Activated naive CD8-positive, alpha-beta T cell treated with anti-CD3 and anti-CD28 coated beads, Interleukin-2, amount 10 ng/mL, durations not matched to agents 7 days and 5 days (primary cell): ENCODE data around the gene KRTAP10-2. TPM values are rescaled to one million over a fixed set of nuclear protein-coding genes. Genes with fewer than 3 reads are reported as not detected.

Experiments
- ATAC-seq: fragments of 150-1000 bp; cut with Tn5 transposase; one replicate; pipeline ENCODE4 v1.10.0; 2021; ENCODE audit warnings: low read depth, moderate library complexity
- POLR2A ChIA-PET: fragments of 350-600 bp; sonication (Branson Sonifier 250); formaldehyde crosslinking; loops from one replicate; lab custom pipeline; 2021; ENCODE audit warnings: antibody characterized with exemption; lab: Charles Lee
- DNase-seq: peaks from one replicate; pipeline ENCODE4 v3.0.0; 2021
- H3K27ac Mint-ChIP-seq: one replicate; pipeline ENCODE4 v1.8.0; 2022; ENCODE audit warnings: mild to moderate bottlenecking, mixed read lengths
- H3K27me3 Mint-ChIP-seq: one replicate; pipeline ENCODE4 v1.8.0; 2022; ENCODE audit warnings: mild to moderate bottlenecking, moderate library complexity, mixed read lengths
- H3K36me3 Mint-ChIP-seq: one replicate; pipeline ENCODE4 v1.8.0; 2021; ENCODE audit warnings: mild to moderate bottlenecking, mixed read lengths
- H3K4me1 Mint-ChIP-seq: one replicate; pipeline ENCODE4 v1.8.0; 2021; ENCODE audit warnings: mixed read lengths
- H3K4me3 Mint-ChIP-seq: one replicate; pipeline ENCODE4 v1.8.0; 2022; ENCODE audit warnings: mild to moderate bottlenecking, moderate library complexity, mixed read lengths
- H3K9me3 Mint-ChIP-seq: one replicate; pipeline ENCODE4 v1.8.0; 2021; ENCODE audit warnings: mixed read lengths
- total RNA-seq, 2 experiments: library from RNA; stranded (reverse); gene quantifications; one replicate each; pipeline ENCODE4 v1.2.3, GENCODE V29; 2021

Gene KRTAP10-2
- total RNA-seq, 2 experiments from 2014 or later, result not detected

- no peak for DNase-seq
- no peaks in the 10 kb centered on the region for H3K4me1 Mint-ChIP-seq
- peaks cover 2% of the 10 kb centered on the region for H3K27me3 Mint-ChIP-seq
- H3K4me3 Mint-ChIP-seq, result no peak overlapping the region
- no peak for ATAC-seq
- no peaks in the 10 kb centered on the region for H3K36me3 Mint-ChIP-seq
- POLR2A ChIA-PET, result no interaction called here
- no peak overlapping the region for H3K27ac Mint-ChIP-seq
- no peaks in the 10 kb centered on the region for H3K9me3 Mint-ChIP-seq
Observed at GRCh38 chr21:44527156-44527982, 23.9 kb downstream of the KRTAP10-2 start.

GRCh38 chr21:44526096-44526997, 25.0 kb downstream of the KRTAP10-2 start:
- H3K27me3 Mint-ChIP-seq, result no peaks in the 10 kb centered on the region
- H3K4me1 Mint-ChIP-seq, result no peaks in the 10 kb centered on the region
- no peak overlapping the region for H3K4me3 Mint-ChIP-seq
- no peaks in the 10 kb centered on the region for H3K36me3 Mint-ChIP-seq
- H3K9me3 Mint-ChIP-seq, result no peaks in the 10 kb centered on the region
- no peak for ATAC-seq
- no peak for DNase-seq
- no peak overlapping the region for H3K27ac Mint-ChIP-seq
- POLR2A ChIA-PET, result no interaction called here

GRCh38 chr21:44525391-44526095, 25.8 kb downstream of the KRTAP10-2 start:
- Mint-ChIP-seq H3K27me3 (no peaks in the 10 kb centered on the region), H3K9me3 (no peaks in the 10 kb centered on the region), H3K36me3 (no peaks in the 10 kb centered on the region), H3K27ac (no peak overlapping the region), H3K4me1 (no peaks in the 10 kb centered on the region), H3K4me3 (no peak overlapping the region)
- DNase-seq (no peak), ATAC-seq (no peak)
- POLR2A ChIA-PET, result no interaction called here

- H3K9me3 Mint-ChIP-seq, result no peaks in the 10 kb centered on the region
- DNase-seq (no peak), ATAC-seq (no peak)
- no peak overlapping the region for H3K27ac Mint-ChIP-seq
- H3K36me3 Mint-ChIP-seq, result no peaks in the 10 kb centered on the region
- H3K27me3 Mint-ChIP-seq, result peaks cover 2% of the 10 kb centered on the region
- H3K4me1 Mint-ChIP-seq, result no peaks in the 10 kb centered on the region
- POLR2A ChIA-PET, result no interaction called here
- no peak overlapping the region for H3K4me3 Mint-ChIP-seq
Observed at GRCh38 chr21:44524414-44525371, 26.6 kb downstream of the KRTAP10-2 start.

GRCh38 chr21:44523567-44524413, 27.5 kb downstream of the KRTAP10-2 start:
- H3K36me3 Mint-ChIP-seq, result no peaks in the 10 kb centered on the region
- ATAC-seq, result no peak
- H3K27me3 Mint-ChIP-seq, result peaks cover 2% of the 10 kb centered on the region

GRCh38 chr21:44522753-44523204, 28.5 kb downstream of the KRTAP10-2 start:
- H3K36me3 Mint-ChIP-seq, result no peaks in the 10 kb centered on the region
- DNase-seq, result no peak
- peaks cover 3% of the 10 kb centered on the region for H3K27me3 Mint-ChIP-seq
- no peak for ATAC-seq
- no peak overlapping the region for H3K27ac Mint-ChIP-seq
- no peaks in the 10 kb centered on the region for H3K4me1 Mint-ChIP-seq
- POLR2A ChIA-PET, result no interaction called here
- H3K9me3 Mint-ChIP-seq, result no peaks in the 10 kb centered on the region
- no peak overlapping the region for H3K4me3 Mint-ChIP-seq

More at GRCh38 chr21:44523567-44524413, 27.5 kb downstream of the KRTAP10-2 start:
- H3K4me3 Mint-ChIP-seq, result no peak overlapping the region
- no peaks in the 10 kb centered on the region for H3K9me3 Mint-ChIP-seq
- H3K27ac Mint-ChIP-seq, result no peak overlapping the region
- H3K4me1 Mint-ChIP-seq, result no peaks in the 10 kb centered on the region
- POLR2A ChIA-PET, result no interaction called here
- DNase-seq, result no peak

GRCh38 chr21:44521928-44522752, 29.2 kb downstream of the KRTAP10-2 start:
- POLR2A ChIA-PET, result no interaction called here
- no peak overlapping the region for H3K27ac Mint-ChIP-seq
- DNase-seq (no peak), ATAC-seq (no peak)
- H3K4me3 Mint-ChIP-seq, result no peak overlapping the region
- no peaks in the 10 kb centered on the region for H3K4me1 Mint-ChIP-seq
- no peaks in the 10 kb centered on the region for H3K36me3 Mint-ChIP-seq
- H3K27me3 Mint-ChIP-seq, result peaks cover 4% of the 10 kb centered on the region
- no peaks in the 10 kb centered on the region for H3K9me3 Mint-ChIP-seq

- no peak overlapping the region for H3K27ac Mint-ChIP-seq
- H3K36me3 Mint-ChIP-seq, result no peaks in the 10 kb centered on the region
- no peaks in the 10 kb centered on the region for H3K4me1 Mint-ChIP-seq
- H3K4me3 Mint-ChIP-seq, result no peak overlapping the region
- no peak for ATAC-seq
- DNase-seq, result no peak
- H3K27me3 Mint-ChIP-seq, result peaks cover 4% of the 10 kb centered on the region
- no peaks in the 10 kb centered on the region for H3K9me3 Mint-ChIP-seq
- POLR2A ChIA-PET, result no interaction called here
Observed at GRCh38 chr21:44521301-44521927, 29.9 kb downstream of the KRTAP10-2 start.

- DNase-seq, result no peak
- POLR2A ChIA-PET, result no interaction called here
- H3K27ac Mint-ChIP-seq, result no peak overlapping the region
- no peaks in the 10 kb centered on the region for H3K4me1 Mint-ChIP-seq
- ATAC-seq, result no peak
- no peaks in the 10 kb centered on the region for H3K9me3 Mint-ChIP-seq
- H3K4me3 Mint-ChIP-seq, result no peak overlapping the region
- H3K36me3 Mint-ChIP-seq, result no peaks in the 10 kb centered on the region
- H3K27me3 Mint-ChIP-seq, result peaks cover 4% of the 10 kb centered on the region
Observed at GRCh38 chr21:44520326-44521300, 30.7 kb downstream of the KRTAP10-2 start.
